HCT116 (cell line): ENCODE measurements around the gene MYO16. TPM values are rescaled to one million over a fixed set of nuclear protein-coding genes. Genes with fewer than 3 reads are reported as not detected.

Experiments
- ATAC-seq: fragments of 200-7000 bp; cut with Tn5 transposase; 2 replicates; pipeline ENCODE4 v1.9.1; 2020; ENCODE audit warnings: mild to moderate bottlenecking, moderate library complexity
- BruUV-seq: library from RNA; stranded (reverse); fragments of 400-500 nt; replicated peaks from 2 replicates; lab custom pipeline; 2021; lab: Mats Ljungman, UMichigan
- CTCF ChIA-PET: fragments of 300-600 bp; sonication (Branson Sonifier 250); formaldehyde crosslinking; loops from one replicate; lab custom pipeline; 2021; ENCODE audit warnings: antibody characterized with exemption; lab: Charles Lee
- POLR2A ChIA-PET: fragments of 300-600, 350-600 bp; sonication (Branson Sonifier 250); formaldehyde crosslinking; loops from one replicate; lab custom pipeline; 2021; ENCODE audit warnings: antibody characterized with exemption; lab: Charles Lee
- RAD21 ChIA-PET, 2 experiments: fragments of 300-600 bp; sonication (Branson Sonifier 250); formaldehyde crosslinking; loops; one replicate each; lab custom pipeline; 2023; ENCODE audit warnings: low total read pairs in 2 of 2; ENCODE audit not compliant: uncharacterized antibody in 2 of 2, unreplicated experiment in 2 of 2, low non-redundant PET in 1 of 2; lab: Charles Lee
- DNase-seq: peaks from one replicate; pipeline ENCODE4 v3.0.0-alpha.2; 2010; ENCODE audit warnings: low read depth, low spot score
- H2AFZ ChIP-seq: fragments of 200-600 bp; shearing (Covaris generic), sonication (generic); 2 replicates; pipeline ENCODE4 v1.6.1; 2017; ENCODE audit warnings: low read depth, mixed run types, mixed read lengths, antibody characterized with exemption, low read length; ENCODE audit not compliant: poor library complexity, severe bottlenecking
- H3K27ac ChIP-seq: 2 replicates; pipeline ENCODE4 v1.5.1; 2012; ENCODE audit warnings: low read depth, low read length
- H3K27me3 ChIP-seq: fragments of 200-600 bp; sonication (generic); 2 replicates; pipeline ENCODE4 v1.6.1; 2016; ENCODE audit warnings: mixed run types, low read length, mixed read lengths; ENCODE audit not compliant: insufficient read depth
- H3K36me3 ChIP-seq, 2 experiments: fragments of 200-500 bp in 1 of 2; fragments of 200-600 bp in 1 of 2; sonication (Bioruptor generic) in 1 of 2; sonication (generic) in 1 of 2; 2 replicates each; pipeline versions ENCODE4 v1.5.1 to v1.6.1; 2014 to 2016; ENCODE audit warnings: low read length in 2 of 2, inconsistent platforms in 1 of 2, mixed read lengths in 1 of 2, mixed run types in 1 of 2; ENCODE audit not compliant: insufficient read depth in 2 of 2, control insufficient read depth in 1 of 2
- H3K4me1 ChIP-seq, 2 experiments: fragments of 200-600 bp in 1 of 2; sonication (generic) in 1 of 2; 2 replicates each; pipeline versions ENCODE4 v1.5.1 to v1.6.1; 2012 to 2017; ENCODE audit warnings: low read length in 2 of 2, inconsistent platforms in 1 of 2, mild to moderate bottlenecking in 1 of 2, mixed read lengths in 1 of 2, mixed run types in 1 of 2, moderate library complexity in 1 of 2; ENCODE audit not compliant: insufficient read depth in 2 of 2, control insufficient read depth in 1 of 2
- H3K4me2 ChIP-seq: fragments of 200-600 bp; sonication (generic); 2 replicates; pipeline ENCODE4 v1.6.1; 2017; ENCODE audit warnings: mixed run types, low read length, mixed read lengths
- H3K4me3 ChIP-seq, 2 experiments: fragments of 200-600 bp in 1 of 2; sonication (generic) in 1 of 2; replicated peaks in 1 of 2; 2 replicates each; pipeline ENCODE4 v1.5.1; 2011 to 2016; ENCODE audit warnings: low read length in 2 of 2, control low read depth in 1 of 2, low read depth in 1 of 2, mild to moderate bottlenecking in 1 of 2, mixed read lengths in 1 of 2, mixed run types in 1 of 2
- H3K79me2 ChIP-seq: fragments of 200-600 bp; sonication (generic); 2 replicates; pipeline ENCODE4 v1.6.1; 2017; ENCODE audit warnings: mild to moderate bottlenecking, mixed run types, low read length, moderate library complexity, mixed read lengths; ENCODE audit not compliant: insufficient read depth
- H3K9ac ChIP-seq: fragments of 200-600 bp; sonication (generic); 2 replicates; pipeline ENCODE4 v1.6.1; 2016; ENCODE audit warnings: low read length, mixed read lengths
- H3K9me2 ChIP-seq: fragments of 200-600 bp; sonication (generic), shearing (Covaris generic); 2 replicates; pipeline ENCODE4 v1.6.1; 2017; ENCODE audit warnings: mixed run types, mild to moderate bottlenecking, moderate library complexity; ENCODE audit not compliant: insufficient read depth
- H3K9me3 ChIP-seq, 2 experiments: fragments of 200-500 bp in 1 of 2; fragments of 200-600 bp in 1 of 2; sonication (Bioruptor generic) in 1 of 2; sonication (generic) in 1 of 2; 2 replicates each; pipeline ENCODE4 v1.6.1; 2014 to 2017; ENCODE audit warnings: low read length in 2 of 2, mixed read lengths in 2 of 2, inconsistent platforms in 1 of 2, low read depth in 1 of 2, mild to moderate bottlenecking in 1 of 2, mixed run types in 1 of 2, moderate library complexity in 1 of 2; ENCODE audit not compliant: control insufficient read depth in 1 of 2, insufficient read depth in 1 of 2
- H4K20me1 ChIP-seq: fragments of 200-600 bp; sonication (generic), shearing (Covaris generic); 2 replicates; pipeline ENCODE4 v1.6.1; 2017; ENCODE audit warnings: mixed run types, mild to moderate bottlenecking, moderate library complexity; ENCODE audit not compliant: insufficient read depth
- ATF3 ChIP-seq: IDR thresholded peaks from 2 replicates; pipeline ENCODE4 v1.6.1; 2012
- CBX3 ChIP-seq: IDR thresholded peaks from 2 replicates; pipeline ENCODE4 v1.6.1; 2012; ENCODE audit warnings: low read depth
- CTCF ChIP-seq, 3 experiments: fragments of 200-600 bp in 1 of 3; sonication (generic) in 1 of 3; IDR thresholded peaks in 2 of 3; conservative IDR thresholded peaks in 1 of 3; 2 replicates each; pipeline ENCODE4 v1.5.1; 2012 to 2017; ENCODE audit warnings: low read depth in 2 of 3, low read length in 2 of 3, antibody characterized with exemption in 1 of 3, borderline replicate concordance in 1 of 3, control low read depth in 1 of 3, mild to moderate bottlenecking in 1 of 3, mixed read lengths in 1 of 3, mixed run types in 1 of 3, moderate library complexity in 1 of 3; ENCODE audit not compliant: insufficient read depth in 1 of 3
- POLR2A ChIP-seq: IDR thresholded peaks from 2 replicates; pipeline ENCODE4 v1.7.0; 2011; ENCODE audit warnings: borderline replicate concordance; ENCODE audit not compliant: insufficient read depth, insufficient read length; ENCODE audit errors: extremely low read depth
- RAD21 ChIP-seq: IDR thresholded peaks from 2 replicates; pipeline ENCODE4 v1.6.1; 2012; ENCODE audit warnings: low read depth, mild to moderate bottlenecking
- REST ChIP-seq: IDR thresholded peaks from 2 replicates; pipeline ENCODE4 v1.6.1; 2012; ENCODE audit warnings: low read depth
- TCF7L2 ChIP-seq: IDR thresholded peaks from 2 replicates; pipeline ENCODE4 v1.7.0; 2011; ENCODE audit warnings: borderline replicate concordance, inconsistent platforms; ENCODE audit not compliant: insufficient read depth, insufficient read length; ENCODE audit errors: extremely low read depth
- intact Hi-C: fragments of 100-400 bp; cut with micrococcal nuclease; formaldehyde crosslinking; loops from 2 replicates; pipeline ENCODE4 v1.10.0; 2022
- total RNA-seq: library from RNA; stranded (reverse); gene quantifications from one replicate; pipeline ENCODE4 v1.2.1, GENCODE V29; 2021; ENCODE audit not compliant: unreplicated experiment

The MYO16 gene
- total RNA-seq, 1 experiment from 2014 or later = 0.07 TPM

- TF ChIP-seq ATF3 = no peak
- no peak for TF ChIP-seq REST
- TF ChIP-seq, all 23 proteins: peak for 0
Observed at GRCh38 chr13:108725471-108725870, 96.1 kb downstream of the MYO16 start (continued).

- peak; percentile 100 for ATAC-seq
Observed at GRCh38 chr13:108728370-108728769, 99.0 kb downstream of the MYO16 start.

More at GRCh38 chr13:108728370-108728769, 99.0 kb downstream of the MYO16 start:
- no peaks in the 10 kb centered on the region for H3K27me3 ChIP-seq
- H3K4me3 ChIP-seq = no peak overlapping the region
- no TSS peak for BruUV-seq
- no peak overlapping the region for H3K9ac ChIP-seq
- H3K36me3 ChIP-seq = no peaks in the 10 kb centered on the region
- no peaks in the 10 kb centered on the region for H4K20me1 ChIP-seq
- peak overlapping the region; percentile 72 for H2AFZ ChIP-seq
- TF ChIP-seq CTCF (IDR thresholded peaks at IDR 0.05 in 2 of 3, conservative IDR thresholded peaks at IDR 0.05 in 1 of 3; ENCODE audit: borderline replicate concordance in 1 of 3, insufficient read depth in 1 of 3, low read depth in 2 of 3, low read length in 2 of 3) (peak; percentile 79 to 97 (median 80)), POLR2A (no peak), TCF7L2 (no peak), RAD21 (peak; percentile 47), CBX3 (peak; percentile 68; the same call in 1 of the 2 replicates)
- TF ChIP-seq, all 23 proteins: peak for 3
- H3K4me1 ChIP-seq = no peaks in the 10 kb centered on the region
- intact Hi-C loops = no loop called here
- no peaks in the 10 kb centered on the region for H3K79me2 ChIP-seq
- ChIA-PET RAD21 (no interaction called here), CTCF (interaction anchor here (0.6 to 1.5 kb wide), 3 partner anchors 13 to 167 kb away, joined by 3 to 4 read pairs (median 4); no protein-coding TSS in a partner anchor), POLR2A (no interaction called here)
- no peaks in the 10 kb centered on the region for H3K9me3 ChIP-seq
- peak; percentile 77 for DNase-seq
- H3K27ac ChIP-seq = no peak overlapping the region
- no peak overlapping the region for H3K4me2 ChIP-seq
- H3K9me2 ChIP-seq = no peaks in the 10 kb centered on the region
